Measurements from ENCODE around the gene RAPSN.

Gene RAPSN

GRCh38 chr11:47495856-47496217 lies 46.9 kb upstream of the RAPSN start:
- Histone ChIP-seq H3K79me2 (ENCODE audit: control insufficient read depth, low read length) (peaks cover 95% of the 10 kb centered on the region), H3K9me2 (replicated peaks; ENCODE audit: control insufficient read depth, low read length) (no peaks in the 10 kb centered on the region), H3K4me3 (ENCODE audit: low read length) (no peak overlapping the region), H4K20me1 (ENCODE audit: control insufficient read depth, insufficient read depth, low read depth, low read length) (peaks cover 3% of the 10 kb centered on the region; the same call in 1 of the 2 replicates), H3K9me3 (ENCODE audit: control insufficient read depth, insufficient read depth, low read length) (no peaks in the 10 kb centered on the region), H3K36me3 (ENCODE audit: control insufficient read depth, low read length) (peaks cover 85% of the 10 kb centered on the region), H3K27me3 (ENCODE audit: control insufficient read depth, low read length) (no peaks in the 10 kb centered on the region), H3K4me1 (ENCODE audit: control insufficient read depth, low read length) (peaks cover 20% of the 10 kb centered on the region), H3K27ac (ENCODE audit: low read depth, low read length) (no peak overlapping the region), H3F3A (ENCODE audit: control insufficient read depth, insufficient read depth) (no peaks in the 10 kb centered on the region), H3K4me2 (ENCODE audit: low read length) (no peak overlapping the region)
- TF ChIP-seq CTCF (IDR thresholded peaks at IDR 0.05; ENCODE audit: low read depth, low read length, poor library complexity, severe bottlenecking) (no peak), EZH2phosphoT487 (IDR thresholded peaks at IDR 0.05; ENCODE audit: borderline replicate concordance, low read length) (no peak)

- peaks cover 3% of the 10 kb centered on the region; the same call in 1 of the 2 replicates for H4K20me1 ChIP-seq (ENCODE audit: control insufficient read depth, insufficient read depth, low read depth, low read length)
- no peaks in the 10 kb centered on the region for H3F3A ChIP-seq (ENCODE audit: control insufficient read depth, insufficient read depth)
- H3K4me3 ChIP-seq (ENCODE audit: low read length): no peak overlapping the region
- H3K36me3 ChIP-seq (ENCODE audit: control insufficient read depth, low read length): peaks cover 79% of the 10 kb centered on the region
- no peaks in the 10 kb centered on the region for H3K9me2 ChIP-seq (replicated peaks; ENCODE audit: control insufficient read depth, low read length)
- H3K4me1 ChIP-seq (ENCODE audit: control insufficient read depth, low read length): peaks cover 14% of the 10 kb centered on the region
- peaks cover 92% of the 10 kb centered on the region for H3K79me2 ChIP-seq (ENCODE audit: control insufficient read depth, low read length)
- TF ChIP-seq CTCF (IDR thresholded peaks at IDR 0.05; ENCODE audit: low read depth, low read length, poor library complexity, severe bottlenecking) (no peak), EZH2phosphoT487 (IDR thresholded peaks at IDR 0.05; ENCODE audit: borderline replicate concordance, low read length) (no peak)
- no peak overlapping the region for H3K27ac ChIP-seq (ENCODE audit: low read depth, low read length)
- no peak overlapping the region for H3K4me2 ChIP-seq (ENCODE audit: low read length)
- no peaks in the 10 kb centered on the region for H3K27me3 ChIP-seq (ENCODE audit: control insufficient read depth, low read length)
- H3K9me3 ChIP-seq (ENCODE audit: control insufficient read depth, insufficient read depth, low read length): no peaks in the 10 kb centered on the region
Measured at GRCh38 chr11:47495011-47495855, 46.3 kb upstream of the RAPSN start.

GRCh38 chr11:47489395-47489755 lies 40.4 kb upstream of the RAPSN start:
- Histone ChIP-seq H3F3A (ENCODE audit: control insufficient read depth, insufficient read depth) (no peaks in the 10 kb centered on the region), H3K4me1 (ENCODE audit: control insufficient read depth, low read length) (no peaks in the 10 kb centered on the region), H3K9me3 (ENCODE audit: control insufficient read depth, insufficient read depth, low read length) (no peaks in the 10 kb centered on the region), H4K20me1 (ENCODE audit: control insufficient read depth, insufficient read depth, low read depth, low read length) (no peaks in the 10 kb centered on the region), H3K27ac (ENCODE audit: low read depth, low read length) (no peak overlapping the region), H3K4me2 (ENCODE audit: low read length) (no peak overlapping the region), H3K79me2 (ENCODE audit: control insufficient read depth, low read length) (peaks cover 50% of the 10 kb centered on the region), H3K4me3 (ENCODE audit: low read length) (no peak overlapping the region), H3K9me2 (replicated peaks; ENCODE audit: control insufficient read depth, low read length) (no peaks in the 10 kb centered on the region), H3K36me3 (ENCODE audit: control insufficient read depth, low read length) (peaks cover 74% of the 10 kb centered on the region), H3K27me3 (ENCODE audit: control insufficient read depth, low read length) (no peaks in the 10 kb centered on the region)
- TF ChIP-seq CTCF (IDR thresholded peaks at IDR 0.05; ENCODE audit: low read depth, low read length, poor library complexity, severe bottlenecking) (no peak), EZH2phosphoT487 (IDR thresholded peaks at IDR 0.05; ENCODE audit: borderline replicate concordance, low read length) (no peak)
